GM11168 (cell line): ENCODE results near the gene FGF10.

Experiments
- in situ Hi-C: fragments of 300-500 bp; cut with MboI; formaldehyde crosslinking; loops from one replicate; pipeline ENCODE4 v1.12.0; 2022; ENCODE audit warnings: low sequenced_read_pairs; ENCODE audit not compliant: unreplicated experiment

The FGF10 gene

DNA sequence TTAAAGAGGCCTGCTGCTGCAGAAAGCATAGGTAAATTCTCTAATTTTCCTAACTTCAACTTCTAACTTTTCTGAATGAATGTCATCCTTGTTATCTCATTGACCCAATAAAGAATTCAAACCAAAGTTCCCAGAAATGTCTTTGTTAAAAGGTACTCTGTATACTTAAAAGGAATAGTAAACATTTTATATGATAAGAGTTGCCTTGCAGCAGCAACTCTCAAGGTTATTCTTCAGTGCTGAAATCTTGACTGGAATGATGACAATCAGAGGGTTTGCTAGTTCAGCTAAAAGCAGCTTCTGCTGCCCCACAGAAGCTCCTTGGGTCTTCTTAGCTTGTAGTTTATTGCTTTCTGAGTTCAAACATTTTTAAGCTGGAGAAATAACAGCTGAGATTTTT lies 28.3 kb downstream of the FGF10 start:
- in situ Hi-C loops, result no loop called here

DNA sequence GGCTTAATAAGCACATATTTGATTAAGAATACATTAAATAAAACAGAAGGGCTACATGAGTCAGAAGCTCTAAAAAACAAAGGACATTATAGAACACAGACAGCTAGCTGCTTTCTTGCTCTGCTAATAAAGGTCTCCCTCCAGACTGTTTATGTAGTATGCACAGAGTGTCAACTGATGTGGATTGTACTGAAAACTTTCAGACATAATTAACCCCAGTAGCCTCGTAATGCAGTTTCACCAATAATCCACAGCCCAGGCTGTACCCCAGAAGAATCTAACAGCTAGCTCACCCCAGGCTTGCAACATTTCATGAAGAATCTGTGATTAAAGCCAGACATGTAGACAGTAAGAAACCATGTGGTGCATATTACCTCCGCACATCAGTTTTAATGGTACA lies 30.8 kb downstream of the FGF10 start:
- in situ Hi-C loops, result no loop called here

DNA sequence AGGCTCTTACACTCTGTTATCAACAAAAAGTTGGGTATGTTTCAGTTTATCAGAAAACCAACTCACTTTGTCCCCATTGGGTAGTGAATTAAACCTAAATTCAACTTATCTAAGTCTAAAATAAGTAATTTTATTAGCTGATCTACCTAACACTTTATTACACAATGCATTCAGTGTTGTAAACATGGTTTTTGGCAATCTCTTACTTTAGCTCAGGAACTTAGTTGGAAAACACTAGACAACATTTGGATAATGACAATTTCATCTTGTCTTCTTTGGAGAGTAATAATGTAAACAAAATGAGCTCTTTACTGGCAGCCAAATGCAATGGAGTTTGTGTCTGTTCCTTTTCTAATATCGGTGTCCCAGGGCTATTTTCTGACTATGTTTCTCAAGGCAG lies 33.0 kb downstream of the FGF10 start:
- in situ Hi-C loops, result no loop called here

DNA sequence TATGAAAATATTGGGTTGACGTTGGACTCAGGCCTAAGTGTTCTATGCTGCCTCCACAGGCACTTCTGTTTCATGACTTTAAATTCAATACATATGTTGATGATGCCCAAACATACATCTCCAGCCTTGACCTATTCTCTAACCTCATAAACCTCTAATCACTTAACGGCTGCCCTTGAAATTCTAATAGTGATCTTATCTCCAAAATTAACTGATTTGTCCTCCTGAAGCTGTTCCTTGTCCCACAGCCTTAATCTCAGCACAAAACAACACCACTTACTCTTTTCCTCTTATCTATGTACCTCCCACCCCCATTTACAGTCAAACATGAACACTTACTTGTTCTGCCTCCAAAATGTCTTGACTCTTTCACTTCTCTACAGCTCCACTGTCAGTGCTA lies 43.3 kb downstream of the FGF10 start:
- in situ Hi-C loops, result no loop called here

DNA sequence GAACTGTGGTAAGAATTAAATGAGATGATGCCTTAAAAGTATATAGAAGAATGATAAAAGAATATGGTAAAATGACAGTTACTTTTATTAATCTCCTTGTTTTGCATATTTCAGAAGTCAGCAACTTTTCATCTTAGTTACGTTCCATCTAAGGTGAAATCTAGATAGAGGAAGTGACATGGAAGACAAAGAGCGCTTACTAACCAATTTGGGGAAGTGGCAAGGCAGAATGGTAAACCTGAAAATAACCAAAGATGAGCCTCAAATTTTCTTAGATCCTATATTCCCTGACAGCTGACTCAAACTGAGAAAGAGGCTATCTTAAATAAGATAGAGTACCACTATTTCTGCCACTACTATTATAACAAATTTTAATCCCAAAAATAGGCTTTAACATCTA lies 52.5 kb downstream of the FGF10 start:
- in situ Hi-C loops, result no loop called here

DNA sequence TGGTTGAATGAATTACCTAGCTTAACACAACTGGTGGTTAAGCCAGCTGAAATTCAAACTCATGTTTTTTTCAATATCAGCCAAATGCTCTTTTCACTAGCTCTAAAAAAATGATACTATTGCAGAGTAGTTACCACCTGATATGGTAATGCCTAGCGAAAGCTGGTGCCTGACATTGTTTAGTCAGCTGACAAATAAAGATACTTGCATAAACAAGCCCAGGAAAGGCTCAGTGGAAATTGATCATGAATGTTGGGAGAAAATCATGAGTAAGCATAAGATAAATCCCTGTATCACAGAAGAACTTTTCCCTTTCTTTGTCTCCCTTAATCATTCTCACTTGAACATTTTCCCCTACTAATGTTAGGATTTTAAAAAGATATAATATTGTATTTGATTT lies 54.6 kb downstream of the FGF10 start:
- in situ Hi-C loops, result no loop called here

DNA sequence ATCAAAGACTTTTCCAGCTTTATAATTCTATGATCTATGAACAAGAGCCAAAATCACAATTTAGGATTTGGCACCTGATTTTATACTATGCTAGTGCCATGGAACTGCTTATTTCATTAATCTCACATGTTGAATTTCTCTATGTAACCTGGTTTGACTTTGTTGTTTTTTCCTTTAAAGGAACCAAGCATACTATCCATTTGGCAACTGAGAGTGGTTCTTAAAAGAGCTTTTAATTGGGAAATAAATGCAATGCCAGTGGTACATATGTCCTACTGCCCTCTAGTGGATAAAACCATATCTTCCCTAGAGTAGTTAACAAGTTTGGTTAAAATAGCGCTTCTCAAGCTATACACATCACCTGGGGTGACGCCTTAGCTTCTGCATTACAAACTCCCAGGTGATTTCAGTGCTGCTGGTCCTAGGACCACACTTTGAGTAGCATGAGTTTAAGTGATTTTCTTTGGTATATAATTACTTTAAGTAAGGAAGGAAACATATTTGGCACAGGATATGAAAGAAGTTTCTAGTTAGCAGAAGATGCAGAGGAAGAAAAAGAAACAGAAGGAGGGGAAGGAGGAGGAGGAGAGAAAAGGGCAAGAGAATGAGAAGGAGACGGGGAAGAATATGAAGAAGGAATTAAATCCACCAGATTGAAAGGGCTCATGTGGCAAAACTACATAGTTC lies 56.8 kb downstream of the FGF10 start:
- in situ Hi-C loops, result no loop called here

DNA sequence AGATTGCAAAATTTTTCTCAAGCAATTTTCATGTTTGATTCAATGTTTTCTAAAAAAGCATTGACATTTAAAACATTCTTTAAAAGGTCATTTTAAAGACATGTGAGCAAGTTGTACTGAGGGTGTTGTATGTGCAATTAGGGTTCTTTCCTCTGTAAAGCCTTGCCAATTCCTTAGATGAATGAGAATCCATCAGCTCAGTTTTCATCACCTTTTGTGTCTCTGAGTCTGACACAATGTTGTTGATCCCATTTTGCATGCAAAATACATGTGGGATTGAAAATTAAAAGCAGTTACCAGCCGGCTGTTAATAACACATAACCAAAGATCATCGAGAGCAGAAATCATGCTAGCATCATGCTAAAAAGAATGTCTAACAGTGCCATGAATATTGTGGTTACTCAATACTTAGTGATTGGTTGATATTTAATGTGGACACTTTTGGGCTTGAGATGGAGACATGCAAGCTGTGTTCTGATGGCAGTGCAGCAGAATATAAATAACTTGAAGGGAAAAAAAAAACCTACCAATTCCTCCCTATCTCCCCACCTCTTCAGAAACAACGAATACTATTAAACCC lies 57.7 kb downstream of the FGF10 start:
- in situ Hi-C loops, result no loop called here

DNA sequence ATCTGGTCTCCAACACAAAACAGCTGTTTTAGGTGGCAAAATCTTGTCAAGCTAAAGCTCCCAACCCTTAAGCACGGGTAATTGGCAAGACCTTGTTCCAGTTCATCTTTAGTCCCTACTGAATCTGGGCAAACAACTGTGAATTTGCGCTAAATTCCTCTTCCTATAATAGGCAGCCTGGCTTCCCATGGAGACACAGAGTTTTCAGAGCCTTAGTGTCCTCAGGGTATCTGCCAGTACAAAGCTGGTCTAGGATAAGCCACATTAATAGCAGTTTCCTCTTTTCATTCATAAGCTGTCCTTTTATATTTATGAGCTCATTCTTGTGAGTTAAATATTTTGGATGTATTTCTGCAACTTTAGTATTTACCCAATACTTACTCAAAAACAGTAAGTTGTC lies 59.5 kb downstream of the FGF10 start:
- in situ Hi-C loops, result no loop called here

DNA sequence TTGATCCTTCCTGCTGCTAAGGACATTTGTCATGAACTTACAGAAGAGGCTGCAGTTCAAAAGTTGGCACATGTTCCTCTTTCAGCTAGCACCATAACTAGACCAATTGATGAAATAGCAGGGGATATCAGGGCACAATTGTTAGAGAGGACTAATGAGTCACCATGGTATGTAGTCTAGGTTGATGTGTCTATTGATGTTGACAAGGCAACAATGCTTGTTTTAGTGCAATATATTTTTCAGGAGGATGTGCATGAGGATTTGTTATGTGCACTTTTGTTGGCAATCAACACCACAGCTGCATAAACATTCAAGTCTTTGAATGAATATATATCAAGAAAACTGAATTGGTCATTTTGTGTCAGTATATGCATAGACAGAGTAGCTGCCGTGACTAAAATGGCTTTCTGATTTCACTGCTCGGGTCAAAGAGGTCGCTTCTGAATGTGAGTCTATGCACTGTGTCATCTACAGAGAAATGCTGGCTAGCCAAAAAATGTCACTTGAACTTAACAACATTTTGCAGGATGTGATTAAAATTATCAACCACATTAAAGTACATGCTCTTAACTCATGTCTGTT lies 68.0 kb downstream of the FGF10 start:
- in situ Hi-C loops, result no loop called here

DNA sequence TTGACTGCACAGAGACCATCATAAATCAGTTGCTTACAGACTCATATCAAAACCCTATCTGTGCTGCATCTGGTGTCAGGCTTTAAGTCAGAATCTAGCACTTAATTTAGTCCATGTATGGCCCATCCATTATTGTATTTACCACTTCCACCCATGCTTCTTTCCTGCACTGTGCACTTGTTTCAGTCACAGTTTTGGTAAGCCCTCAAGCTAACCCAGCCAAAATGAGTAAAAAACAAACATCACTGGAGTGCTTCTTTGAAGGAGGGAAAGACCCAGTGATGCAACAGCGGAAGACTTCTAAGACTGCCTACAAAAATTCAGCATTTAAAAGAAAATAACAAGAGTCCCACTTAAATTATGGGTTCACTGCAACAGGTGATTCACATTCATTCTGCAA lies 69.0 kb downstream of the FGF10 start:
- in situ Hi-C loops, result no loop called here

DNA sequence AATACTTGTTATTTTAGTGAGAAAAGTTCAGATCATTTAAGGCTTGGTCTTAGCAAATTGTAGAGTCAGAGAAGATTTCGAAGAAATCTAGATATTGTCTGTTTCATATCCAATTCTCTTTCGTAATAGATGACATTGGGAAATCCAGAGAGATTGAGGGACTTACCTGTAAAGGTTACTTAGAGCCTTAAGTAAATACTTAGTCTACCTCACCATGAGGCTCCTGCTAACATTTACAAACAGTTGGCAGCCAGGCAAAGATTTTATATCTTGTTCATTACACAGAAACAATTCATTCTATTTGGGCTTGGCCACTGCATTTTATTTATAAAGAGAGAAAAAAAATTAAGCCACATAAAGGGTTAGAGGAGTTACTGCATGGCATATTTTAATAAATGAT lies 70.3 kb downstream of the FGF10 start:
- in situ Hi-C loops, result no loop called here

DNA sequence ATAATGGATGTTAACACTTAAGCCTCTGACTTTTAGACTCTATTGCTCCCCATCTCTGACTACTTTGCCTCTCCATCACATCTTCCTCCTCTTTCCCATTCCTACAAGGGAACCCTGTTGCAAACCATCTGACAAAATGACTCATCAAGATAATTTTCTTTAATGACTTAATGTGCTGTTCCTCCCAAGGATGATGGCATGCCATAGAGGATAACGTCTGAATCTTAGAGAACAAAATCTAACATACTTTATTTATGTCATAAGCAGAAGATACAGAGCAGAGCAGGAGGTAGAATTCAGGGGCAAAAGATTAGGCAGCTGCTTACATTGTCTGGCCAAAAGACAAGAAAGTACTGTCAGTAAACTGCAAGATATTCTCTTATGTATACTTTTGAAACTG lies 76.8 kb downstream of the FGF10 start:
- in situ Hi-C loops, result no loop called here

DNA sequence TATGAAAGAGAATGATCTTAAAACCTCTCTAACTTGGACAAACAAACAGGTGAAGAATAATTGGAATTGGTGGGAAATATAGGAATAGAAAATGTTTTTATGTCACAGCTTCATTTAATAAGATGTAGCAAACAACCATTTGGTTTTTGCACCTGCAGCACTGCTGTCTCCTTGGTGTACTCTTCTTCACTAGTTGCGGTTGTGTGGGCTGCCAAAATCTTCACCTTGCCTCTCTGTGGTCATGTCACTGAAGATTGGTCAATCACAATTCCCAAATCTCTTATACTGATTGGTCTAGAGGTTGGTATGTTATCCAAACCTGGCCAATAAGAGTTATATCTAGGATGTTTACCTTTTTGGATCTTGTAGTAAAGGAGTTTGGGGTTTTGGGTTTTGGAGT lies 88.7 kb downstream of the FGF10 start:
- in situ Hi-C loops, result no loop called here

DNA sequence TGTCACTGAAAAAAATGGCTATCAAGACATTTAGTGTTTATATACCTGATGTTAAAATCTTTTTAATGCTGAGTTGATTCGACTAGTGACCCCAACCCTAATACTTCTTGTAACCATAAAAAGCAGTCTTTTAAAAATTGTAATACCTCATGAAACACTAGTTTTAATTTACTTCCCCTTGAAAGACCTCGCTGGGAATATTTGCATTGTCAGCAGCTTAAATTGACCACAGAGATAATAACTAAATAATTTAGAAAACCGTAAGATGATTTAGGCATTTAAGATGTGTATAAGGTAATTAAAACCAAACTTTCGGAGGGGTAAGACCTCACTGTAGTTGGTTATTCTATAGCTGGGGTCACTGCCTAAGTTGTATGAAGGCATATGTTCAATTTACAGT lies 89.8 kb downstream of the FGF10 start:
- in situ Hi-C loops, result no loop called here

DNA sequence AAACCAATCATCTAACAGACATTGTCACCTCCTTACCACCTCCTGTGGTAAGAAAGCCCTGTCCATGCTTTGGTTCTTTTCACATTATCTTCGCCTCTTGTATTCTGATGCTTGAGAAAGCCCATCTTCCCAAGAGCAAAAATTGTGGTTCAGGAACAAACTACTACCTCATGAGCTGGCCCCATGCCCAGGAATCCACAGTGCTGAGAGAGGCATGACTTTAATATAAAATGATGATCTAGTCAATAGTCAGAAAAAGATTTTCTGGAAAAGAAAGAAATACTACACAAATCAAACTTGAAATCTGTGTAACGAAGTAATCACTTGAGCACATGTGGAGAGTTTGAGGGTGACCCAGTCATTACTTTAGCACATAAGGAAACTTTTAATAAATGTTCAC lies 94.7 kb downstream of the FGF10 start:
- in situ Hi-C loops, result no loop called here

DNA sequence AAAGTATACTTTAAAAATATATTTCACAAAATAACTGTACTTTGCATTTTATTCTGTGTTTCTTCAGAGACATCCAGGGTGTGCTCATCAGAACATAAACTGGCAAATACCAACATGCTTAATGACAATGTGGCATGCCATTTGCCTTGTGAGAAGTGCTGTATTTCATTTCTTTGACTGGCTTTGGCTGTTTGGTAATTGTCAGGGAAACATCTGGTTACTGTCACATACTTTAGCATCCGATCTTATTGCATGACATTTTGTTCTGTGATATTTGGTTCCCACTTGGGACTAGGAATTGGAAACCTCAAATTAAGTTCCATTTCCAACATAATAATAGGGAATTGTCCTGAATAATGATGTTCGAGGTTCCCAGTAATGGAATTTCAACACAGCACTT lies 96.5 kb downstream of the FGF10 start:
- in situ Hi-C loops, result no loop called here

DNA sequence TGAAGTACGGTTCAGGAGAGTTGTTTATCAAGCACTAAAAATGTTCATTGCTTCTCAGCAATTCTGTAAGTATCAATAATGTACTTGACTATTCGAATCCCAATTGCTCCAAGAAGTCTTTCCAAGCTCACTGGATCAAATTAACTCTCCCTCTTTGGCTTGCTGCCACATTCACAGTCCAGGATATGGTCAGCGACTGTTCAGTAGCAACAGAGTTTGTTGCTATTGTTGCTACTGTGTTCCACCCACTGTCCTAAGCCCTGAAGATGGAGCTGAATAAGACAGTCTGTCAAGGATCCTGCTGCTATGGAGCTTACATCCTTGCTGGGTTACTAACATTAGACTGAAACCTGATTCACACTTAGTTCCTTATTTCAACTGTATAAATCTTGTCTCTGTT lies 110.8 kb downstream of the FGF10 start:
- in situ Hi-C loops, result no loop called here

DNA sequence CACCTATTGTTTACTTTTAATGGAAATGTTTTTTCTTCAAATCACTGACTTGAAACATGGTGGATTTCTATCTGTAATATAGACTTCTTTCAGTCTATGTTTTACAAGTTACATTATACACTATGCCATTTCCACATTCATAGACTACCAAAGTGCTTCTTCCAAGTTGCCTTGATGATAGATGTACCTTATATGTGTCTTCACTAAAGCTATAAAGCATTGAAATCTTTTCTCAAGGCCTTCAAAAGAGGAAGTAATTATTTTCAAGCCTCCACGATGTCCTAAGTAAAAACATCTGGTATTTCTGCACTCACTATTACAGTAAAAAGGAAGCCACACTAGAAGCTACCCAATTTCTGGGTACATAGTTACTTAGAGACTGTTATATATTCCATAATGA lies 113.3 kb downstream of the FGF10 start:
- in situ Hi-C loops, result no loop called here

DNA sequence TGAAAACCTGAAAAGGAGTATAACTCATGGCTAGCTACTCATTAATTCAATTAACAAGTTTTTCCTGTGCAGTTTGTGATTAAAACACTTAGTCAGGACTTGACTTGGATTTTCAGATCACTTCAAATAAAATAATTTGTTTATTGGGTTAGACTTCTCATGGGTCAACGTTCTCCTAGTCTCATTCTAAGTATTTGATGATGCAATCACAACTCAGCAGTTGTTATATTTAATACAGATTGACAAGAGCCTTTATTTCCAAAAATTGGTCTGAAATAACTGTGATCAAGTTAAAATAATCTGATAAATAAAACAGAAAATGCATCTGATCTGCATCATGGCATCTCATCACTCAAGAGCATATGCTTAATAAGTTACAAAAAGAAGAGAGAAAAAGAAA lies 113.9 kb downstream of the FGF10 start:
- in situ Hi-C loops, result no loop called here

DNA sequence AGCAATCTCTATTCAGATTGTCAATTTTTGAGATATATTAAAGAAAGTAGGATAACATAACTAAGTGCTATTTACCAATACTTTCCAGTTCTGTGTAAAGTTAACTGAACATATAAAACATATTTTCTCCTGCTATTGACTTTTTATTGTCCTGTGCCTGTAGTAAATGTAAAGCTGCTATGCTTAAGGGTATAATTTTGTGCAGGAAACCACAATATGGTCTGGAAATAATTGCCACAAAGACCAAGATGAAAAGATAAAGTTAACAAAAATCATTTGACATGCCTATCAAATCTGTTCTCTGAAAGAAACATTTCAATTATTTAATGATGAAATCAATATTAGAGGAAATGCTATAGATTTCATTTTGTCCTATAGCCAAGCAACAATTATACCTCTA lies 121.3 kb downstream of the FGF10 start:
- in situ Hi-C loops, result no loop called here

DNA sequence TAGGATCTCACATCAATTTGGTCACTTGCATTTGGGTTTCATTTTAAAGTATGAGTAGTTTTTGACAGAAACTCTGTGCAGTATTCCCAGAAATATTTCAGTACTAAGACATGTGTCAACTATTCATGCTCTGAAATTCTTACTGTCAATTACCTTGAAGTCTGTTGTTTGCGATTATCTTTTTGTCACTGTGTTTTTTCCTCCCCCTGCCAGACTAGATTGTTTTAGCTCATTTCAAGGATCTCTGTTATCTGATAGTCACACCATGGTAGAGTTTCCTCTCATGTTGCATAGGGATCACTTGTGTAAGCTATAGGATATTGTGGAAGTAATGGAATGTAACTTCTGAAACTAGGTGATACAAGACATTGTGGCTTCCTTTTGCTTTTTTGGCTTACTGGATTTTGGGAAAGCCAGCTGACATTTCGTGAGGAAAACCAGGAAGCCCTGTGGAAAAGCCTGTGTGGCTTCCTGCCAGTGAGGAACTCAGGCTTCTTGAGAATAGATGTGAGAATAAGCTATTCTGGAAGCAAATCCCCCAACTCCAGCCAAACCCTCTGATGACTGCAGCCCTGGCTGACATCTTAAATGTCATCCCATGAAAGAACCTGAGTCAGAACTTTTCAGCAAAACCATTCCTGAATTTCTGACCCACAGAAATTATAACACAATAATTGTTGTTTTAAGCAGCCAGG lies 122.2 kb downstream of the FGF10 start:
- in situ Hi-C loops, result no loop called here
